ENCODE measurements around the gene GFY. TPM values are rescaled to one million over a fixed set of nuclear protein-coding genes. Genes with fewer than 3 reads are reported as not detected.

The GFY gene
- total and polyA plus RNA-seq, 2 donors from 2014 or later = not detected

GRCh38 chr19:49403404-49404187 lies 21.6 kb upstream of the GFY start:
- H3K4me3 ChIP-seq (ENCODE audit: low read length in 3 of 3) = no peak overlapping the region
- no peaks in the 10 kb centered on the region for H3K9me3 ChIP-seq (ENCODE audit: control insufficient read depth in 2 of 3, insufficient read depth in 1 of 3, low read length in 3 of 3)
- no peaks in the 10 kb centered on the region for H3K4me1 ChIP-seq (ENCODE audit: control insufficient read depth in 2 of 3, insufficient read depth in 2 of 3, low read depth in 1 of 3, low read length in 3 of 3)
- no peak overlapping the region for H3K9ac ChIP-seq (ENCODE audit: low read length in 3 of 3)
- no peak overlapping the region for H3K27ac ChIP-seq (ENCODE audit: low read depth in 2 of 2, low read length in 2 of 2)
- H3K27me3 ChIP-seq (ENCODE audit: control insufficient read depth, insufficient read depth, low read length) = no peaks in the 10 kb centered on the region
- FAIRE-seq = no peak
- no peak for TF ChIP-seq CTCF (IDR thresholded peaks at IDR 0.05; ENCODE audit: borderline replicate concordance, extremely low read depth, insufficient read depth)
- peak in 3 of 5 donors; percentile 73 to 90 (median 74) for DNase-seq
- intact Hi-C loops (cut with DNase I) = no loop called here
- no peaks in the 10 kb centered on the region for H3K36me3 ChIP-seq (ENCODE audit: control insufficient read depth in 2 of 3, insufficient read depth in 3 of 3, low read length in 3 of 3)

GRCh38 chr19:49407079-49407478 lies 18.1 kb upstream of the GFY start:
- no peak overlapping the region for H3K27ac ChIP-seq (ENCODE audit: low read depth in 2 of 2, low read length in 2 of 2)
- intact Hi-C loops (cut with DNase I) = no loop called here
- TF ChIP-seq CTCF (IDR thresholded peaks at IDR 0.05; ENCODE audit: borderline replicate concordance, extremely low read depth, insufficient read depth) = no peak

GRCh38 chr19:49407482-49408015 lies 17.6 kb upstream of the GFY start:
- Histone ChIP-seq H3K4me3 (ENCODE audit: low read length in 3 of 3) (no peak overlapping the region), H3K9me3 (ENCODE audit: control insufficient read depth in 2 of 3, insufficient read depth in 1 of 3, low read length in 3 of 3) (no peaks in the 10 kb centered on the region), H3K9ac (ENCODE audit: low read length in 3 of 3) (no peak overlapping the region), H3K27ac (ENCODE audit: low read depth in 2 of 2, low read length in 2 of 2) (no peak overlapping the region), H3K36me3 (ENCODE audit: control insufficient read depth in 2 of 3, insufficient read depth in 3 of 3, low read length in 3 of 3) (no peaks in the 10 kb centered on the region), H3K4me1 (ENCODE audit: control insufficient read depth in 2 of 3, insufficient read depth in 2 of 3, low read depth in 1 of 3, low read length in 3 of 3) (no peaks in the 10 kb centered on the region), H3K27me3 (ENCODE audit: control insufficient read depth, insufficient read depth, low read length) (no peaks in the 10 kb centered on the region)
- DNase-seq (no peak), FAIRE-seq (no peak)
- TF ChIP-seq CTCF (IDR thresholded peaks at IDR 0.05; ENCODE audit: borderline replicate concordance, extremely low read depth, insufficient read depth) = no peak
- intact Hi-C loops (cut with DNase I) = no loop called here

More at GRCh38 chr19:49407079-49407478, 18.1 kb upstream of the GFY start:
- DNase-seq (no peak), FAIRE-seq (no peak)
- Histone ChIP-seq H3K9me3 (ENCODE audit: control insufficient read depth in 2 of 3, insufficient read depth in 1 of 3, low read length in 3 of 3) (no peaks in the 10 kb centered on the region), H3K9ac (ENCODE audit: low read length in 3 of 3) (no peak overlapping the region), H3K36me3 (ENCODE audit: control insufficient read depth in 2 of 3, insufficient read depth in 3 of 3, low read length in 3 of 3) (no peaks in the 10 kb centered on the region), H3K4me1 (ENCODE audit: control insufficient read depth in 2 of 3, insufficient read depth in 2 of 3, low read depth in 1 of 3, low read length in 3 of 3) (no peaks in the 10 kb centered on the region), H3K27me3 (ENCODE audit: control insufficient read depth, insufficient read depth, low read length) (no peaks in the 10 kb centered on the region), H3K4me3 (ENCODE audit: low read length in 3 of 3) (no peak overlapping the region)

Measured in kidney (tissue), 14 donors.